ENCODE measurements around the gene TMEM52. TPM values are rescaled to one million over a fixed set of nuclear protein-coding genes. Genes with fewer than 3 reads are reported as not detected.

Gene TMEM52
- total and polyA plus RNA-seq, 2 of the 13 experiments (the other 11 are each of a cell fraction or from before 2014, with no cell fraction given), result 13.2 to 18.7 TPM

DNA sequence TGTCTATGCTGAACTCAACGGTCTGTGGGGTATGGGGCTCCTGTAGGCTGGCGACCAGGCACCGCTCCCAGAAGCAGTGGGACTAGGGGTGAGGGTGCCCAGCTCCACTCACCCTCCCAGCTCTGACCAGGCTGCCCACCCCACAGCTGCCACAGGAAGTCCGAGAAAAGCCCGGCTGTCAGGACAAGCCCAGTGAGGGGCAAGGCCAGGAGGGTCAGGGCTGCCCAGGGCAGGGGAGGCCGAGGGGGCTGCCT, 3.5 kb upstream of the TMEM52 start (continued):
- TF ChIP-seq ZNF616 (CRISPR knock-in tag; IDR thresholded peaks at IDR 0.05; ENCODE audit: low read depth), result no peak
- no peak for TF ChIP-seq MYNN (CRISPR knock-in tag; IDR thresholded peaks at IDR 0.05; ENCODE audit: low read depth)
- no peak for TF ChIP-seq SRSF4 (IDR thresholded peaks at IDR 0.05; ENCODE audit: low read depth, low read length, poor library complexity, severe bottlenecking)
- TF ChIP-seq SP5 (CRISPR knock-in tag; IDR thresholded peaks at IDR 0.05; ENCODE audit: borderline replicate concordance, low read depth), result no peak
- TF ChIP-seq NFATC3 (CRISPR knock-in tag; IDR thresholded peaks at IDR 0.05), result no peak
- no peak for TF ChIP-seq PLRG1 (conservative IDR thresholded peaks at IDR 0.05)
- no peak for TF ChIP-seq TFDP1 (CRISPR knock-in tag; IDR thresholded peaks at IDR 0.05; ENCODE audit: borderline replicate concordance)
- TF ChIP-seq, protein P1, sequence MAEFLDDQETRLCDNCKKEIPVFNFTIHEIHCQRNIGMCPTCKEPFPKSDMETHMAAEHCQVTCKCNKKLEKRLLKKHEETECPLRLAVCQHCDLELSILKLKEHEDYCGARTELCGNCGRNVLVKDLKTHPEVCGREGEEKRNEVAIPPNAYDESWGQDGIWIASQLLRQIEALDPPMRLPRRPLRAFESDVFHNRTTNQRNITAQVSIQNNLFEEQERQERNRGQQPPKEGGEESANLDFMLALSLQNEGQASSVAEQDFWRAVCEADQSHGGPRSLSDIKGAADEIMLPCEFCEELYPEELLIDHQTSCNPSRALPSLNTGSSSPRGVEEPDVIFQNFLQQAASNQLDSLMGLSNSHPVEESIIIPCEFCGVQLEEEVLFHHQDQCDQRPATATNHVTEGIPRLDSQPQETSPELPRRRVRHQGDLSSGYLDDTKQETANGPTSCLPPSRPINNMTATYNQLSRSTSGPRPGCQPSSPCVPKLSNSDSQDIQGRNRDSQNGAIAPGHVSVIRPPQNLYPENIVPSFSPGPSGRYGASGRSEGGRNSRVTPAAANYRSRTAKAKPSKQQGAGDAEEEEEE (CRISPR knock-in tag; IDR thresholded peaks at IDR 0.05; ENCODE audit: borderline replicate concordance), result no peak
- TF ChIP-seq NR2F2 (IDR thresholded peaks at IDR 0.05; ENCODE audit: borderline replicate concordance, low read depth), result no peak
- TF ChIP-seq, protein P2, sequence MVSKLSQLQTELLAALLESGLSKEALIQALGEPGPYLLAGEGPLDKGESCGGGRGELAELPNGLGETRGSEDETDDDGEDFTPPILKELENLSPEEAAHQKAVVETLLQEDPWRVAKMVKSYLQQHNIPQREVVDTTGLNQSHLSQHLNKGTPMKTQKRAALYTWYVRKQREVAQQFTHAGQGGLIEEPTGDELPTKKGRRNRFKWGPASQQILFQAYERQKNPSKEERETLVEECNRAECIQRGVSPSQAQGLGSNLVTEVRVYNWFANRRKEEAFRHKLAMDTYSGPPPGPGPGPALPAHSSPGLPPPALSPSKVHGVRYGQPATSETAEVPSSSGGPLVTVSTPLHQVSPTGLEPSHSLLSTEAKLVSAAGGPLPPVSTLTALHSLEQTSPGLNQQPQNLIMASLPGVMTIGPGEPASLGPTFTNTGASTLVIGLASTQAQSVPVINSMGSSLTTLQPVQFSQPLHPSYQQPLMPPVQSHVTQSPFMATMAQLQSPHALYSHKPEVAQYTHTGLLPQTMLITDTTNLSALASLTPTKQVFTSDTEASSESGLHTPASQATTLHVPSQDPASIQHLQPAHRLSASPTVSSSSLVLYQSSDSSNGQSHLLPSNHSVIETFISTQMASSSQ (IDR thresholded peaks at IDR 0.05; ENCODE audit: low read depth), result no peak
- TF ChIP-seq, protein P2 (CRISPR knock-in tag; IDR thresholded peaks at IDR 0.05; ENCODE audit: borderline replicate concordance), result 0 out of 2 replicates have a peak, but pooled peaks have one; percentile 5
- TF ChIP-seq, protein P3, sequence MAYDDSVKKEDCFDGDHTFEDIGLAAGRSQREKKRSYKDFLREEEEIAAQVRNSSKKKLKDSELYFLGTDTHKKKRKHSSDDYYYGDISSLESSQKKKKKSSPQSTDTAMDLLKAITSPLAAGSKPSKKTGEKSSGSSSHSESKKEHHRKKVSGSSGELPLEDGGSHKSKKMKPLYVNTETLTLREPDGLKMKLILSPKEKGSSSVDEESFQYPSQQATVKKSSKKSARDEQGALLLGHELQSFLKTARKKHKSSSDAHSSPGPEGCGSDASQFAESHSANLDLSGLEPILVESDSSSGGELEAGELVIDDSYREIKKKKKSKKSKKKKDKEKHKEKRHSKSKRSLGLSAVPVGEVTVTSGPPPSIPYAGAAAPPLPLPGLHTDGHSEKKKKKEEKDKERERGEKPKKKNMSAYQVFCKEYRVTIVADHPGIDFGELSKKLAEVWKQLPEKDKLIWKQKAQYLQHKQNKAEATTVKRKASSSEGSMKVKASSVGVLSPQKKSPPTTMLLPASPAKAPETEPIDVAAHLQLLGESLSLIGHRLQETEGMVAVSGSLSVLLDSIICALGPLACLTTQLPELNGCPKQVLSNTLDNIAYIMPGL (CRISPR knock-in tag; IDR thresholded peaks at IDR 0.05; ENCODE audit: borderline replicate concordance in 1 of 2, low read depth in 1 of 2), result no peak
- TF ChIP-seq ARHGAP35 (CRISPR knock-in tag; IDR thresholded peaks at IDR 0.05; ENCODE audit: borderline replicate concordance), result no peak
- TF ChIP-seq ZNF225 (CRISPR knock-in tag; IDR thresholded peaks at IDR 0.05), result peak; percentile 22; the same call in 1 of the 2 replicates
- TF ChIP-seq ZNF468 (CRISPR knock-in tag; IDR thresholded peaks at IDR 0.05), result no peak
- TF ChIP-seq MIER2 (CRISPR knock-in tag; IDR thresholded peaks at IDR 0.05), result no peak
- no peak for TF ChIP-seq ZNF660 (CRISPR knock-in tag; IDR thresholded peaks at IDR 0.05; ENCODE audit: borderline replicate concordance, low read depth)
- no peak for TF ChIP-seq SMAD3 (CRISPR knock-in tag; IDR thresholded peaks at IDR 0.05)
- TF ChIP-seq RFX3 (CRISPR knock-in tag; IDR thresholded peaks at IDR 0.05), result no peak
- no peak for TF ChIP-seq HNRNPK (IDR thresholded peaks at IDR 0.05; ENCODE audit: low read depth, low read length, poor library complexity, severe bottlenecking)
- TF ChIP-seq ZBTB20 (CRISPR knock-in tag; IDR thresholded peaks at IDR 0.05; ENCODE audit: borderline replicate concordance, low read depth), result 0 out of 2 replicates have a peak, but pooled peaks have one; percentile 22
